ENCODE data around the gene NPR2.

- TF ChIP-seq FOSL1 (IDR thresholded peaks at IDR 0.05; ENCODE audit: low read depth) (no peak), TCF7L2 (IDR thresholded peaks at IDR 0.05; ENCODE audit: borderline replicate concordance, extremely low read depth, insufficient read depth, insufficient read length) (no peak), CTCF (IDR thresholded peaks at IDR 0.05 in 2 of 3, conservative IDR thresholded peaks at IDR 0.05 in 1 of 3; ENCODE audit: borderline replicate concordance in 1 of 3, insufficient read depth in 1 of 3, low read depth in 2 of 3, low read length in 2 of 3) (no peak), RAD21 (IDR thresholded peaks at IDR 0.05; ENCODE audit: low read depth) (no peak), ZNF274 (IDR thresholded peaks at IDR 0.05; ENCODE audit: low read depth, low read length) (no peak), POLR2A (IDR thresholded peaks at IDR 0.05; ENCODE audit: borderline replicate concordance, extremely low read depth, insufficient read depth, insufficient read length) (no peak), ZFX (IDR thresholded peaks at IDR 0.05) (no peak), EZH2 (IDR thresholded peaks at IDR 0.05) (no peak), POLR2AphosphoS5 (IDR thresholded peaks at IDR 0.05; ENCODE audit: low read depth, low read length) (no peak), SP1 (IDR thresholded peaks at IDR 0.05; ENCODE audit: low read depth) (no peak), EGR1 (IDR thresholded peaks at IDR 0.05; ENCODE audit: low read depth) (no peak), CEBPB (IDR thresholded peaks at IDR 0.05; ENCODE audit: low read depth) (no peak), ELF1 (IDR thresholded peaks at IDR 0.05; ENCODE audit: borderline replicate concordance, low read depth) (no peak)
- TF ChIP-seq, protein P1, sequence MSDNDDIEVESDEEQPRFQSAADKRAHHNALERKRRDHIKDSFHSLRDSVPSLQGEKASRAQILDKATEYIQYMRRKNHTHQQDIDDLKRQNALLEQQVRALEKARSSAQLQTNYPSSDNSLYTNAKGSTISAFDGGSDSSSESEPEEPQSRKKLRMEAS (IDR thresholded peaks at IDR 0.05): no peak
These were observed 41.4 kb downstream of the NPR2 start for GRCh38 chr9:35832814-35833213.
